Caco-2 (cell line): ENCODE results near the gene RUNX1. TPM values are rescaled to one million over a fixed set of nuclear protein-coding genes. Genes with fewer than 3 reads are reported as not detected.

Source experiments
- BruUV-seq: library from RNA; stranded (reverse); fragments of 400-500 nt; replicated peaks from 2 replicates; lab custom pipeline; 2021; lab: Mats Ljungman, UMichigan
- CTCF ChIA-PET: fragments of 300-600 bp; sonication (Branson Sonifier 250); formaldehyde crosslinking; loops from one replicate; lab custom pipeline; 2022; ENCODE audit warnings: antibody characterized with exemption; lab: Charles Lee
- POLR2A ChIA-PET: fragments of 300-600 bp; sonication (Branson Sonifier 250); formaldehyde crosslinking; loops from one replicate; lab custom pipeline; 2022; ENCODE audit warnings: antibody characterized with exemption; lab: Charles Lee
- DNase-seq, 2 experiments: peaks; one replicate each; pipeline versions ENCODE4 v3.0.0 to v3.0.0-alpha.2; 2020 to 2022
- H3K27me3 ChIP-seq: replicated peaks from 2 replicates; pipeline ENCODE4 v1.6.0; 2011; ENCODE audit warnings: low read length; ENCODE audit not compliant: control insufficient read depth, insufficient read depth
- H3K36me3 ChIP-seq: 2 replicates; pipeline ENCODE4 v1.5.1; 2011; ENCODE audit warnings: low read length; ENCODE audit not compliant: control insufficient read depth, insufficient read depth
- H3K4me1 ChIP-seq: fragments of 250-450 bp; sonication (Bioruptor Pico); 2 replicates; pipeline ENCODE4 v1.5.1; 2020; ENCODE audit warnings: mild to moderate bottlenecking
- H3K4me3 ChIP-seq: 2 replicates; pipeline ENCODE4 v1.5.1; 2011; ENCODE audit warnings: low read depth, mild to moderate bottlenecking, control low read depth, low read length
- H3K9me3 ChIP-seq: fragments of 250-450 bp; sonication (Bioruptor Pico); 2 replicates; pipeline ENCODE4 v1.5.1; 2020; ENCODE audit warnings: mild to moderate bottlenecking, moderate library complexity
- H3K27ac Mint-ChIP-seq: one replicate; pipeline ENCODE4 v1.8.0; 2022; ENCODE audit warnings: mixed read lengths; ENCODE audit not compliant: unreplicated experiment
- H3K27me3 Mint-ChIP-seq: one replicate; pipeline ENCODE4 v1.8.0; 2022; ENCODE audit warnings: mixed read lengths; ENCODE audit not compliant: insufficient read depth, unreplicated experiment
- H3K36me3 Mint-ChIP-seq: one replicate; pipeline ENCODE4 v1.8.0; 2022; ENCODE audit warnings: mild to moderate bottlenecking, mixed read lengths; ENCODE audit not compliant: insufficient read depth, unreplicated experiment
- H3K4me1 Mint-ChIP-seq: one replicate; pipeline ENCODE4 v1.8.0; 2022; ENCODE audit warnings: low read depth, mixed read lengths; ENCODE audit not compliant: unreplicated experiment
- H3K4me3 Mint-ChIP-seq: one replicate; pipeline ENCODE4 v1.8.0; 2022; ENCODE audit warnings: mild to moderate bottlenecking, moderate library complexity, mixed read lengths; ENCODE audit not compliant: unreplicated experiment
- H3K9me3 Mint-ChIP-seq: one replicate; pipeline ENCODE4 v1.8.0; 2022; ENCODE audit warnings: mixed read lengths; ENCODE audit not compliant: unreplicated experiment
- intact Hi-C: fragments of 100-400 bp; cut with micrococcal nuclease; formaldehyde crosslinking; loops from one replicate; pipeline ENCODE4 v1.10.0; 2022; ENCODE audit not compliant: unreplicated experiment
- total RNA-seq: library from RNA; stranded (reverse); gene quantifications from 2 replicates; pipeline ENCODE4 v1.2.3, GENCODE V29; 2022
- TF ChIP-seq, protein P1 (sequence below), 2 experiments: fragments of 200-600 bp in 1 of 2; IDR thresholded peaks; 1 replicate in 1 of 2; 2 replicates in 1 of 2; pipeline versions ENCODE4 v1.5.1 to v1.8.0; 2011 to 2022; ENCODE audit warnings: antibody characterized with exemption in 1 of 2, control low read depth in 1 of 2, inconsistent platforms in 1 of 2, low read depth in 1 of 2, low read length in 1 of 2, mild to moderate bottlenecking in 1 of 2, moderate library complexity in 1 of 2; ENCODE audit not compliant: insufficient read depth in 1 of 2, severe bottlenecking in 1 of 2, unreplicated experiment in 1 of 2

The RUNX1 gene
- total RNA-seq, 1 experiment from 2014 or later: 11.7 TPM

DNA sequence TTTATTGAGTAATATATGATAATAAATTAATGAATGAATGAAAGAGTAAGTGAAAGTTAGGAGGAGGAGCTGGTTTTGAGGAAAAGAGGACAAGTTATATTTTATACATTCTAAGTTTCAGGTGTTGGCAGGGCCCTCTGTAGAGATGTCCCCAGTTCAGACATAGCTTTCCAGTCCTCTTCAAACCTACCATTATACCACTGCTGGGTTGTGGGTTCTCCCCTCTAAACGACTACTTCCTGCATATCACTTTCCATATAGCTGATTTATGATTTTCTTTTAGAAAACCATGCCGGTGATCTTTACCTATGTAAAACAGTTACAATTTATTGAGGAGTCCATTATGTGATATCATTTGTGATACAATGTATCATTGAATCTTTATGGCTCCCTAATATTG lies 116.9 kb downstream of the RUNX1 start:
- Histone ChIP-seq H3K9me3 (no peaks in the 10 kb centered on the region), H3K4me3 (no peak overlapping the region), H3K4me1 (peaks cover 1% of the 10 kb centered on the region; the same call in 1 of the 2 replicates), H3K27me3 (no peaks in the 10 kb centered on the region), H3K36me3 (no peaks in the 10 kb centered on the region)
- TF ChIP-seq, protein P1, sequence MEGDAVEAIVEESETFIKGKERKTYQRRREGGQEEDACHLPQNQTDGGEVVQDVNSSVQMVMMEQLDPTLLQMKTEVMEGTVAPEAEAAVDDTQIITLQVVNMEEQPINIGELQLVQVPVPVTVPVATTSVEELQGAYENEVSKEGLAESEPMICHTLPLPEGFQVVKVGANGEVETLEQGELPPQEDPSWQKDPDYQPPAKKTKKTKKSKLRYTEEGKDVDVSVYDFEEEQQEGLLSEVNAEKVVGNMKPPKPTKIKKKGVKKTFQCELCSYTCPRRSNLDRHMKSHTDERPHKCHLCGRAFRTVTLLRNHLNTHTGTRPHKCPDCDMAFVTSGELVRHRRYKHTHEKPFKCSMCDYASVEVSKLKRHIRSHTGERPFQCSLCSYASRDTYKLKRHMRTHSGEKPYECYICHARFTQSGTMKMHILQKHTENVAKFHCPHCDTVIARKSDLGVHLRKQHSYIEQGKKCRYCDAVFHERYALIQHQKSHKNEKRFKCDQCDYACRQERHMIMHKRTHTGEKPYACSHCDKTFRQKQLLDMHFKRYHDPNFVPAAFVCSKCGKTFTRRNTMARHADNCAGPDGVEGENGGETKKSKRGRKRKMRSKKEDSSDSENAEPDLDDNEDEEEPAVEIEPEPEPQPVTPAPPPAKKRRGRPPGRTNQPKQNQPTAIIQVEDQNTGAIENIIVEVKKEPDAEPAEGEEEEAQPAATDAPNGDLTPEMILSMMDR (IDR thresholded peaks at IDR 0.05; ENCODE audit: insufficient read depth in 1 of 2, low read depth in 1 of 2, low read length in 1 of 2, severe bottlenecking in 1 of 2, unreplicated experiment in 1 of 2): no peak
- DNase-seq: no peak
- CTCF ChIA-PET: no interaction called here
- POLR2A ChIA-PET: no interaction called here
- Mint-ChIP-seq H3K4me1 (peaks cover 3% of the 10 kb centered on the region), H3K36me3 (no peaks in the 10 kb centered on the region), H3K27ac (no peak overlapping the region), H3K27me3 (no peaks in the 10 kb centered on the region), H3K4me3 (no peak overlapping the region), H3K9me3 (no peaks in the 10 kb centered on the region)
- no TSS peak for BruUV-seq
- intact Hi-C loops: no loop called here

DNA sequence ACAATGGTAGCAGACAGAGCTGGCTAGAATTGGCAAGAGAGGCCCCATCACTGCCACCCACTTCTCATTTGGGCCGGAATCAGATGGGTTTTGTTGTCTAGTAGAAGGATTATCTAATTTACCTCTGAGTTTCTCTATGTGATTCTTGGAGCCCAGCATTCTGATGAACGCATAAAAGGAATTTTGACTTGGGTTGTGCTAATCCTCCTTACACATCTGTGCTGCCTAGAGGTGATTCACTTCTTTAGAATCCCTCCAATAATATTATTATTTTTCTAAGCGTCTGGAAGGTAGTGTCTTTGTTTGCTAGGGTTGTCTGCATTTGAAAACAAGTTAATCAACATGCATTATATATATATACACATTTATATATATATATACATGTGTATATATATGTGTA lies 118.1 kb downstream of the RUNX1 start:
- Mint-ChIP-seq H3K27me3 (no peaks in the 10 kb centered on the region), H3K4me3 (no peak overlapping the region), H3K27ac (no peak overlapping the region), H3K4me1 (peaks cover 13% of the 10 kb centered on the region), H3K36me3 (no peaks in the 10 kb centered on the region), H3K9me3 (no peaks in the 10 kb centered on the region)
- intact Hi-C loops: no loop called here
- H3K9me3 ChIP-seq: no peaks in the 10 kb centered on the region
- no peaks in the 10 kb centered on the region for H3K36me3 ChIP-seq
- TF ChIP-seq, protein P1 (IDR thresholded peaks at IDR 0.05; ENCODE audit: insufficient read depth in 1 of 2, low read depth in 1 of 2, low read length in 1 of 2, severe bottlenecking in 1 of 2, unreplicated experiment in 1 of 2): no peak
- no peak for DNase-seq
- ChIA-PET POLR2A (no interaction called here), CTCF (no interaction called here)
- no TSS peak for BruUV-seq
- no peaks in the 10 kb centered on the region for H3K27me3 ChIP-seq
- H3K4me1 ChIP-seq: peaks cover 10% of the 10 kb centered on the region
- no peak overlapping the region for H3K4me3 ChIP-seq

DNA sequence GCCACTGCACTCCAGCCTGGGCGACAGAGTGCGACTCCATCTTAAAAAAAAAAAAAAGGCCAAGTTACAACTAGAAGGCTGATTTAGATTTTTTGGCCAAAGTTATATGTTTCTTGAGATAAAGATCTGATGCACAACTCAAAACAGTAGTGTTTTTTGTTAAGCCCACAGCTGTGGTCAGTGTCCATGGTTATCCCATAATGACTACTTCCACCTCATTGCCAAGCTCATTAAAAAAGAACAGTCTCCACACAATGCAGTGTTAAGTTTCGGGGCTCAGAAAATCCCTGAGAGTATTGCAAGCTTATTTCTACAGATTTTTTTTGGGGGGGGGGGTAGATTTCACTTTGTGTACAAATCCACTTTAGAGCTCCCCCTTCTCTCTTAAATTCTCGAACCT lies 120.5 kb downstream of the RUNX1 start:
- ChIA-PET CTCF (no interaction called here), POLR2A (interaction anchor here (0.6 kb wide), 1 partner anchor 27 kb away, joined by 4 read pairs; no protein-coding TSS in a partner anchor)

More for the DNA sequence above, 120.5 kb downstream of the RUNX1 start:
- H3K4me3 Mint-ChIP-seq: no peak overlapping the region
- no peaks in the 10 kb centered on the region for H3K9me3 ChIP-seq
- H3K27me3 ChIP-seq: no peaks in the 10 kb centered on the region
- no peak for DNase-seq
- TF ChIP-seq, protein P1 (IDR thresholded peaks at IDR 0.05; ENCODE audit: insufficient read depth in 1 of 2, low read depth in 1 of 2, low read length in 1 of 2, severe bottlenecking in 1 of 2, unreplicated experiment in 1 of 2): no peak
- no peak overlapping the region for H3K27ac Mint-ChIP-seq
- no peaks in the 10 kb centered on the region for H3K27me3 Mint-ChIP-seq
- no peak overlapping the region for H3K4me3 ChIP-seq
- no peaks in the 10 kb centered on the region for H3K36me3 Mint-ChIP-seq
- no TSS peak for BruUV-seq
- peaks cover 14% of the 10 kb centered on the region for H3K4me1 ChIP-seq
- H3K4me1 Mint-ChIP-seq: peaks cover 13% of the 10 kb centered on the region
- intact Hi-C loops: no loop called here
- H3K36me3 ChIP-seq: no peaks in the 10 kb centered on the region
- no peaks in the 10 kb centered on the region for H3K9me3 Mint-ChIP-seq
